Parathyroid adenoma (tissue), 2 donors: ENCODE data around the gene UPF1.

Experiments
- H2AFZ ChIP-seq: fragments of 300-600 bp; sonication (generic); one replicate; pipeline ENCODE4 v1.7.0; 2017; ENCODE audit warnings: antibody characterized with exemption, mild to moderate bottlenecking
- H3K27ac ChIP-seq: fragments of 300-600 bp; sonication (generic); one replicate; pipeline ENCODE4 v1.7.0; 2017
- H3K27me3 ChIP-seq: fragments of 300-600 bp; sonication (generic); one replicate; pipeline ENCODE4 v1.7.0; 2017; ENCODE audit warnings: low read length; ENCODE audit not compliant: control insufficient read depth, insufficient read depth
- H3K36me3 ChIP-seq: fragments of 300-600 bp; sonication (generic); one replicate; pipeline ENCODE4 v1.7.0; 2017; ENCODE audit warnings: low read length; ENCODE audit not compliant: control insufficient read depth, insufficient read depth
- H3K4me1 ChIP-seq: fragments of 300-600 bp; sonication (generic); one replicate; pipeline ENCODE4 v1.7.0; 2017; ENCODE audit warnings: control low read depth
- H3K4me2 ChIP-seq: fragments of 300-600 bp; sonication (generic); one replicate; pipeline ENCODE4 v1.7.0; 2017; ENCODE audit warnings: low read length
- H3K4me3 ChIP-seq: fragments of 300-600 bp; sonication (generic); one replicate; pipeline ENCODE4 v1.7.0; 2017; ENCODE audit warnings: low read depth, low read length
- H3K79me2 ChIP-seq: fragments of 300-600 bp; sonication (generic); one replicate; pipeline ENCODE4 v1.7.0; 2017; ENCODE audit warnings: control low read depth
- H3K9ac ChIP-seq: fragments of 300-600 bp; sonication (generic); one replicate; pipeline ENCODE4 v1.7.0; 2017; ENCODE audit warnings: mild to moderate bottlenecking
- H3K9me3 ChIP-seq: fragments of 300-600 bp; sonication (generic); one replicate; pipeline ENCODE4 v1.7.0; 2017; ENCODE audit warnings: low read length; ENCODE audit not compliant: control insufficient read depth
- TF ChIP-seq, protein P1 (sequence below): fragments of 300-600 bp; sonication (generic); IDR thresholded peaks from one replicate; pipeline ENCODE4 v1.7.0; 2017; ENCODE audit warnings: antibody characterized with exemption, mild to moderate bottlenecking
- donor health status: primary hyperparathyroidism.

UPF1 gene

DNA sequence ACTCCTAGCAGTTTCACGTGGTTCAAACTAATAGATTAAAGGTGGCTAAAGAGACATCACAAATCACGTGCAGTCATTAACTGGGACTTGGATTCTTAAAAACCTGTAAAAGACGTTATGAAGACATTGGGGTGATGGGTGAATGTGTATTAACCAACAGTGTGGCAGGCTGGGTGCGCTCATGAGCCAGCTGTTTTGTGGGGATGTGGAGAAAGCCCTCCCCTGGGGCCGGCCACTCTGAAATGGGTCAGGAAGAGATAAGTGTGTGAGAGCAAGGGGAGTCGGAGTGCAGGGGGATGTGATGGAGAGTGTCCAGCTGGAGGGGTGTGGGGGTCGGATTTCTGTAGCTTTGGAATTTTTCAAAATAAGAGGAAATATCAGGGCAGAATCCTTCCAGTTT, 10.4 kb downstream of the UPF1 start:
- Histone ChIP-seq H3K27me3 (no peaks in the 10 kb centered on the region), H3K27ac (no peak overlapping the region), H3K4me2 (no peak overlapping the region), H3K4me1 (peaks cover 58% of the 10 kb centered on the region), H3K4me3 (no peak overlapping the region), H3K36me3 (no peaks in the 10 kb centered on the region), H3K9ac (no peak overlapping the region), H3K79me2 (peaks cover 93% of the 10 kb centered on the region), H2AFZ (no peak overlapping the region), H3K9me3 (no peaks in the 10 kb centered on the region)
- TF ChIP-seq, protein P1, sequence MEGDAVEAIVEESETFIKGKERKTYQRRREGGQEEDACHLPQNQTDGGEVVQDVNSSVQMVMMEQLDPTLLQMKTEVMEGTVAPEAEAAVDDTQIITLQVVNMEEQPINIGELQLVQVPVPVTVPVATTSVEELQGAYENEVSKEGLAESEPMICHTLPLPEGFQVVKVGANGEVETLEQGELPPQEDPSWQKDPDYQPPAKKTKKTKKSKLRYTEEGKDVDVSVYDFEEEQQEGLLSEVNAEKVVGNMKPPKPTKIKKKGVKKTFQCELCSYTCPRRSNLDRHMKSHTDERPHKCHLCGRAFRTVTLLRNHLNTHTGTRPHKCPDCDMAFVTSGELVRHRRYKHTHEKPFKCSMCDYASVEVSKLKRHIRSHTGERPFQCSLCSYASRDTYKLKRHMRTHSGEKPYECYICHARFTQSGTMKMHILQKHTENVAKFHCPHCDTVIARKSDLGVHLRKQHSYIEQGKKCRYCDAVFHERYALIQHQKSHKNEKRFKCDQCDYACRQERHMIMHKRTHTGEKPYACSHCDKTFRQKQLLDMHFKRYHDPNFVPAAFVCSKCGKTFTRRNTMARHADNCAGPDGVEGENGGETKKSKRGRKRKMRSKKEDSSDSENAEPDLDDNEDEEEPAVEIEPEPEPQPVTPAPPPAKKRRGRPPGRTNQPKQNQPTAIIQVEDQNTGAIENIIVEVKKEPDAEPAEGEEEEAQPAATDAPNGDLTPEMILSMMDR: no peak

DNA sequence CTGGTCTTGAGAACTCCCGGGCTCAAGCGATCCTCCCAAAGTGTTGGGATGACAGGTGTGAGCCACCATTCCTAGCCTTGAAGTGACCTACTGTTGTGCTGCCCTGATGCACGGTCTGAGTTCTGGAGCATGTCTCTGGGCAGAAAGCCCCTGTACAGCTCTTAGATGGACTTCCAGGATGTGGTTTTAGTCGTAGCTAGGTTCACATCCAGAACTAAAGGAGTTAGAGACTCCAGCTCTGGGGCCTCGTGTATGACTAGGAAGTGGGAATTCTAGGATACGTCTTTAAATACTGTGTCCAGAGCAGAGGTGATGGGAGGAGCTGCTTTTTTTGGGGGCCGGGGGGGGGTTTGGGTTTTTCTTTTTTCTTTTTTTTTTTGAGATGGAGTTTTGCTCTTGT, 12.2 kb downstream of the UPF1 start:
- no peak overlapping the region for H3K4me3 ChIP-seq
- H3K9me3 ChIP-seq: no peaks in the 10 kb centered on the region
- no peaks in the 10 kb centered on the region for H3K36me3 ChIP-seq
- H3K9ac ChIP-seq: no peak overlapping the region
- peaks cover 87% of the 10 kb centered on the region for H3K79me2 ChIP-seq
- TF ChIP-seq, protein P1: no peak
- no peak overlapping the region for H3K4me2 ChIP-seq
- H2AFZ ChIP-seq: no peak overlapping the region
- no peak overlapping the region for H3K27ac ChIP-seq
- peaks cover 45% of the 10 kb centered on the region for H3K4me1 ChIP-seq
- H3K27me3 ChIP-seq: no peaks in the 10 kb centered on the region

DNA sequence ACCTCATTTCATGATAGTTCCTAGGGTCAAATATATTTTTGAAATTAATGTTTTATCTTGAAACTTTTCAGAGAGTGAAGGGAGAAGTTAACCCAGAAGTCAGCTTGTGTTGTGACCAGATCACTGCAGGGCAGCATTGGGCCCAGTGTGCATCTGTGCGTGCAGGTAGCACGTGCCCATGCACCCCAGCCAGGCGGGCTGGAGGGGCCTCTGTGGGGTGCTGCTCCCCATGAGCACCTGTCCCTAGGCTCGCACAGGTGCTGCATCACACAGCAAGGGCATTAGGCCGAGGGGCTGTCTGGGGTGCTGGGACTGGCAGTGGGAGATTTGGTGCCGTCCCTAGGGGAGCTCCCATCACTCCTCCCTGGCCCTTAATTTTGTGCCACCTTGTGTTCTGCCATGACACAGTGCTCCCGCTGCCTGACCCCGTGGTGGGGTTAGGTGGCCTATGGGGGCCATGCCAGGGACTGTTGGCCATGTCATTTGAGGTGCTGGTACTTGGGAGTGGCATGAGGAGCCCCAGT, 13.1 kb downstream of the UPF1 start:
- H2AFZ ChIP-seq: no peak overlapping the region
- no peak overlapping the region for H3K4me2 ChIP-seq
- H3K36me3 ChIP-seq: no peaks in the 10 kb centered on the region
- H3K27me3 ChIP-seq: no peaks in the 10 kb centered on the region
- H3K4me1 ChIP-seq: peaks cover 44% of the 10 kb centered on the region
- H3K79me2 ChIP-seq: peaks cover 81% of the 10 kb centered on the region
- H3K27ac ChIP-seq: no peak overlapping the region
- H3K9me3 ChIP-seq: no peaks in the 10 kb centered on the region
- no peak overlapping the region for H3K4me3 ChIP-seq
- H3K9ac ChIP-seq: no peak overlapping the region
- TF ChIP-seq, protein P1: no peak

DNA sequence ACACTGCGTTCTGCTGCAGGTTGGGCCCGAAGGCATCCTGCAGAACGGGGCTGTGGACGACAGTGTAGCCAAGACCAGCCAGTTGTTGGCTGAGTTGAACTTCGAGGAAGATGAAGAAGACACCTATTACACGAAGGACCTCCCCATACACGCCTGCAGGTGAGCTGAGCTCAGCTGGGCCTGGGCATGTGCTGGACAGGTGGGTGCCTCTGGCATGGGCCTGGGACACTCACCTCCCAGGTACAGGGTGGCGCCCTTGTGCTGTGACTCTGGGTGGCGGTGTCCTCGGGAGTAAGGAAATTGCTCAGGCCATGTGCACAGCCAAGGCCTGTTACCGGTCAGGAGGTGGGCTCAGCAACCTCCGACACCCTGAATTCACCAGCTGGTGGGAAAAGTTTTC, 14.2 kb downstream of the UPF1 start:
- H3K4me1 ChIP-seq: peaks cover 37% of the 10 kb centered on the region

More for the DNA sequence above, 14.2 kb downstream of the UPF1 start:
- Histone ChIP-seq H3K79me2 (peaks cover 80% of the 10 kb centered on the region), H3K4me2 (no peak overlapping the region), H3K9me3 (no peaks in the 10 kb centered on the region), H3K27me3 (no peaks in the 10 kb centered on the region), H3K27ac (no peak overlapping the region), H3K4me3 (no peak overlapping the region), H2AFZ (no peak overlapping the region), H3K36me3 (no peaks in the 10 kb centered on the region), H3K9ac (no peak overlapping the region)
- TF ChIP-seq, protein P1: no peak
